Neural cell (in vitro differentiated cells): ENCODE data around the gene SARNP.

Experiments used
- CTCF ChIP-seq: fragments of 450-650 bp; IDR thresholded peaks from 2 replicates; pipeline ENCODE4 v1.5.1; 2014; ENCODE audit warnings: antibody characterized with exemption, mild to moderate bottlenecking, moderate library complexity; ENCODE audit not compliant: poor library complexity, severe bottlenecking
- EP300 ChIP-seq: fragments of 450-650 bp; conservative IDR thresholded peaks from 2 replicates; pipeline ENCODE4 v1.6.1; 2014; ENCODE audit warnings: antibody characterized with exemption, mild to moderate bottlenecking, moderate library complexity; ENCODE audit not compliant: poor library complexity, severe bottlenecking
- EZH2 ChIP-seq: fragments of 200-600, 300-800 bp; shearing (Covaris generic), sonication (generic); IDR thresholded peaks from 2 replicates; pipeline ENCODE4 v1.6.1; 2014; ENCODE audit warnings: antibody characterized with exemption, low read length, borderline replicate concordance, mild to moderate bottlenecking; ENCODE audit not compliant: insufficient read depth, poor library complexity, severe bottlenecking
- MXI1 ChIP-seq: fragments of 450-650 bp; conservative IDR thresholded peaks from 2 replicates; pipeline ENCODE4 v1.6.1; 2014; ENCODE audit warnings: antibody characterized with exemption, mild to moderate bottlenecking; ENCODE audit not compliant: poor library complexity, severe bottlenecking
- POLR2AphosphoS5 ChIP-seq: IDR thresholded peaks from 2 replicates; pipeline ENCODE4 v1.6.1; 2012
- RAD21 ChIP-seq: fragments of 450-650 bp; conservative IDR thresholded peaks from 2 replicates; pipeline ENCODE4 v1.6.1; 2014; ENCODE audit warnings: antibody characterized with exemption, mild to moderate bottlenecking, moderate library complexity
- REST ChIP-seq: IDR thresholded peaks from 2 replicates; pipeline ENCODE4 v1.6.1; 2012; ENCODE audit warnings: borderline replicate concordance
- SMC3 ChIP-seq: fragments of 450-650 bp; conservative IDR thresholded peaks from 2 replicates; pipeline ENCODE4 v1.6.1; 2014; ENCODE audit warnings: antibody characterized with exemption, mild to moderate bottlenecking, moderate library complexity; ENCODE audit not compliant: poor library complexity

DNA sequence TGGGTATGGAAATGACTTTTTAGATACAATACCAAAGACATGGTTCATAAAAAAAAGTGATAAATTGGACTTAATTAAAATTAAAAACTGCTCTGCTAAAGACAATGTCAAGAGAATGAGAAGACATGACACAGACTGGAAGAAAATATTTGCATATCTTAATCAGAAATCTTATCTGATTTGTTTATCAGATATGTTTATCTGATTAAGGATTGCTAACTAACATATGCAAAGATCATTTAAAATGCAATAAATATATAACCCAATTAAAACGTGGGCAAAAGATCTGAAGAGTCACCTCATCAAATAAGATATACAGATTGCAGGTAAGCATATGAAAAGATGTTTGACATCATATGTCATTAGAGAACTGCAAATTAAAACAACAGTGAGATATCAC is 35.2 kb upstream of the SARNP start:
- no peak for TF ChIP-seq CTCF
- no peak for TF ChIP-seq REST
- TF ChIP-seq RAD21 = no peak
- TF ChIP-seq EZH2 = no peak
- no peak for TF ChIP-seq EP300
- TF ChIP-seq POLR2AphosphoS5 = no peak
- TF ChIP-seq SMC3 = no peak
- no peak for TF ChIP-seq MXI1
